Astrocyte of the cerebellum (primary cell): ENCODE results near the gene TSEN15.

Experiments used
- DNase-seq: peaks from one replicate; pipeline ENCODE4 v3.0.0-alpha.2; 2011; ENCODE audit warnings: low read depth
- H3K4me3 ChIP-seq: 2 replicates; pipeline ENCODE4 v1.5.1; 2011; ENCODE audit warnings: mild to moderate bottlenecking, low read depth, low read length, moderate library complexity
- in situ Hi-C: cut with HindIII; loops from 2 replicates; pipeline ENCODE4 v1.10.0; 2017; ENCODE audit warnings: low sequenced_read_pairs
- TF ChIP-seq, protein P1 (sequence below): IDR thresholded peaks from 2 replicates; pipeline ENCODE4 v1.5.1; 2012; ENCODE audit warnings: low read length, low read depth, moderate library complexity, mild to moderate bottlenecking; ENCODE audit errors: missing control alignments

Gene TSEN15

GRCh38 chr1:184051485-184052193, at the start of gene TSEN15:
Gene TSEN15, plus strand, starts transcription at chr1:184051730. Its CDS starts 26 bp downstream, at chr1:184051756.
- TF ChIP-seq, protein P1, sequence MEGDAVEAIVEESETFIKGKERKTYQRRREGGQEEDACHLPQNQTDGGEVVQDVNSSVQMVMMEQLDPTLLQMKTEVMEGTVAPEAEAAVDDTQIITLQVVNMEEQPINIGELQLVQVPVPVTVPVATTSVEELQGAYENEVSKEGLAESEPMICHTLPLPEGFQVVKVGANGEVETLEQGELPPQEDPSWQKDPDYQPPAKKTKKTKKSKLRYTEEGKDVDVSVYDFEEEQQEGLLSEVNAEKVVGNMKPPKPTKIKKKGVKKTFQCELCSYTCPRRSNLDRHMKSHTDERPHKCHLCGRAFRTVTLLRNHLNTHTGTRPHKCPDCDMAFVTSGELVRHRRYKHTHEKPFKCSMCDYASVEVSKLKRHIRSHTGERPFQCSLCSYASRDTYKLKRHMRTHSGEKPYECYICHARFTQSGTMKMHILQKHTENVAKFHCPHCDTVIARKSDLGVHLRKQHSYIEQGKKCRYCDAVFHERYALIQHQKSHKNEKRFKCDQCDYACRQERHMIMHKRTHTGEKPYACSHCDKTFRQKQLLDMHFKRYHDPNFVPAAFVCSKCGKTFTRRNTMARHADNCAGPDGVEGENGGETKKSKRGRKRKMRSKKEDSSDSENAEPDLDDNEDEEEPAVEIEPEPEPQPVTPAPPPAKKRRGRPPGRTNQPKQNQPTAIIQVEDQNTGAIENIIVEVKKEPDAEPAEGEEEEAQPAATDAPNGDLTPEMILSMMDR: no peak
- peak within 1 kb of the TSS; percentile 79 for H3K4me3 ChIP-seq
- in situ Hi-C loops: no loop called here
- DNase-seq: peak; percentile 48

DNA sequence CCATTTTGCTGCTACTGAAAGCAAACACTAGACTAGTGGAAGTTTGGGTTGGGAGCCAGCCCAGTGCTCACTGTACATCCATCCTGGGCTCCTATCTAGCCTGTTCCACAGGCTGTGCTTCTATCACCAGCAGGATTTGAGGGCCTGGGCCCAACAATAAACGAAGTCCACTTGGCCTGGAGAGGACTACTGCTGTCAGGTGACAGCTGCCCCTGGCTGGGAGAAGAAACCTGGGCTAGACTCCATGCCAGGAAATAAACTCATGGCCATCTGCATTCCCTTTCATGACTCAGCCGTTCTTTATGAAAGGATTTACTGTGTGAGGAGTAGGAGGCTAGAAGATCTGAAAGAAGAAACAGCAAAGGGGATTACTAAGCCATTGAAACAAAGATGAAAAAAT, 49.5 kb upstream of the TSEN15 start:
- peak; percentile 80 for DNase-seq
- in situ Hi-C loops: no loop called here
- TF ChIP-seq, protein P1: no peak
- H3K4me3 ChIP-seq: no peak overlapping the region

- TF ChIP-seq, protein P1: no peak
- no peak overlapping the region for H3K4me3 ChIP-seq
- in situ Hi-C loops: no loop called here
- DNase-seq: no peak
These were observed 46.6 kb upstream of the TSEN15 start for GRCh38 chr1:184004935-184005334.

GRCh38 chr1:184005506-184005905, 46.0 kb upstream of the TSEN15 start:
- TF ChIP-seq, protein P1: no peak
- H3K4me3 ChIP-seq: no peak overlapping the region
- in situ Hi-C loops: no loop called here
- no peak for DNase-seq

DNA sequence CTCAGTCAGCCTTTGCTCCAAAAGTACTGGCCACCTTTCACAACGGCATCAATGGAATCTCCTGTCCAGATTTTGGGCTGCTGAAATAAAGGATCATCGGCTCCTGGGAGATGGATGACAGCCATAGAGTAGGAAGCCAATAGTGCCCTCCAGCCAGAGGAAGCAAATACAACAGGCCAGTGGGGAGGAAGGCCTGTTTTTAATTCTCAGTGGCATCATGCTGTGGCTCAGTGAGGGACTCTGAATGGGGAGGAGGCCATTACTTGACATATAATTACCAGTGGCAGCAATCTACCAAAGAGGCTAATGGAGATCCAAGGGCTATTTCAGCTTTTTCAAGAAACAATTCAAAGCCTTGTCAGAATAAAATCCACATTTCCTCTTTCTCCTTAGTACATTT, 40.7 kb upstream of the TSEN15 start:
- DNase-seq: no peak

GRCh38 chr1:184012187-184012586, 39.3 kb upstream of the TSEN15 start:
- TF ChIP-seq, protein P1: no peak
- in situ Hi-C loops: no loop called here
- DNase-seq: no peak

More for the DNA sequence above, 40.7 kb upstream of the TSEN15 start:
- TF ChIP-seq, protein P1: no peak
- in situ Hi-C loops: no loop called here
- no peak overlapping the region for H3K4me3 ChIP-seq

More at GRCh38 chr1:184012187-184012586, 39.3 kb upstream of the TSEN15 start:
- no peak overlapping the region for H3K4me3 ChIP-seq
